Measurements from ENCODE around the gene FBXO47. TPM values are rescaled to one million over a fixed set of nuclear protein-coding genes. Genes with fewer than 3 reads are reported as not detected.
"Not testable (repeated sequence)": the region's sequence is repeated elsewhere in the genome, so short reads cannot be mapped to it uniquely, and the experiment has no call there.

The FBXO47 gene
- total RNA-seq, 2 experiments from 2014 or later, result not detected

GRCh38 chr17:38943607-38944006, 23.6 kb downstream of the FBXO47 start:
- ChIA-PET CTCF (interaction anchor here (0.8 to 2.5 kb wide), 5 partner anchors 11 to 43 kb away, joined by 3 to 10 read pairs (median 4); partner anchors contain the start of gene LASP1NB), POLR2A (interaction anchor here (2.2 kb wide), 1 partner anchor 18 kb away, joined by 8 read pairs; the partner anchor contains the start of gene LASP1NB)
- Mint-ChIP-seq H3K36me3 (ENCODE audit: low read depth) (no peaks in the 10 kb centered on the region), H3K27ac (no peak overlapping the region), H3K27me3 (ENCODE audit: low read depth) (peaks cover 5% of the 10 kb centered on the region), H3K4me3 (no peak overlapping the region), H3K9me3 (ENCODE audit: insufficient read depth) (no peaks in the 10 kb centered on the region), H3K4me1 (ENCODE audit: low read depth) (peaks cover 8% of the 10 kb centered on the region)
- DNase-seq, result no peak
- ATAC-seq, result no peak

GRCh38 chr17:38942696-38943334, 24.4 kb downstream of the FBXO47 start:
- DNase-seq (no peak), ATAC-seq (no peak)
- Mint-ChIP-seq H3K36me3 (ENCODE audit: low read depth) (no peaks in the 10 kb centered on the region), H3K9me3 (ENCODE audit: insufficient read depth) (no peaks in the 10 kb centered on the region), H3K4me3 (no peak overlapping the region), H3K4me1 (ENCODE audit: low read depth) (peaks cover 8% of the 10 kb centered on the region), H3K27ac (no peak overlapping the region), H3K27me3 (ENCODE audit: low read depth) (peaks cover 3% of the 10 kb centered on the region)
- POLR2A ChIA-PET, result interaction anchor here (2.2 kb wide), 1 partner anchor 17 kb away, joined by 8 read pairs; the partner anchor contains the start of gene LASP1NB
- CTCF ChIA-PET, result interaction anchor here (0.7 to 2.5 kb wide), 5 partner anchors 18 to 40 kb away, joined by 3 to 10 read pairs (median 3); partner anchors contain the start of gene LASP1NB

- H3K4me3 Mint-ChIP-seq, result no peak overlapping the region
- DNase-seq (no peak), ATAC-seq (no peak)
- peaks cover 9% of the 10 kb centered on the region for H3K27me3 Mint-ChIP-seq (ENCODE audit: low read depth)
- no peaks in the 10 kb centered on the region for H3K9me3 Mint-ChIP-seq (ENCODE audit: insufficient read depth)
- CTCF ChIA-PET, result interaction anchor here (1.4 kb wide), 1 partner anchor 86 kb away, joined by 3 read pairs; no protein-coding TSS in a partner anchor
- H3K4me1 Mint-ChIP-seq (ENCODE audit: low read depth), result peaks cover 10% of the 10 kb centered on the region
- POLR2A ChIA-PET, result no interaction called here
- no peak overlapping the region for H3K27ac Mint-ChIP-seq
- no peaks in the 10 kb centered on the region for H3K36me3 Mint-ChIP-seq (ENCODE audit: low read depth)
These were observed 26.8 kb downstream of the FBXO47 start for GRCh38 chr17:38940404-38940803.

GRCh38 chr17:38939987-38940386, 27.2 kb downstream of the FBXO47 start:
- ATAC-seq, result no peak
- POLR2A ChIA-PET, result no interaction called here

GRCh38 chr17:38933962-38934361, 33.2 kb downstream of the FBXO47 start:
- ATAC-seq; POLR2A ChIA-PET; H3K4me1 Mint-ChIP-seq (ENCODE audit: low read depth); H3K36me3 Mint-ChIP-seq (ENCODE audit: low read depth); H3K9me3 Mint-ChIP-seq (ENCODE audit: insufficient read depth); H3K4me3 Mint-ChIP-seq; CTCF ChIA-PET; H3K27ac Mint-ChIP-seq: not testable (repeated sequence)
- DNase-seq, result peak; percentile 17
- H3K27me3 Mint-ChIP-seq (ENCODE audit: low read depth), result peaks cover 11% of the 10 kb centered on the region

More at GRCh38 chr17:38939987-38940386, 27.2 kb downstream of the FBXO47 start:
- CTCF ChIA-PET, result no interaction called here
- no peak for DNase-seq
- Mint-ChIP-seq H3K4me1 (ENCODE audit: low read depth) (peaks cover 10% of the 10 kb centered on the region), H3K27me3 (ENCODE audit: low read depth) (peaks cover 12% of the 10 kb centered on the region), H3K27ac (no peak overlapping the region), H3K9me3 (ENCODE audit: insufficient read depth) (no peaks in the 10 kb centered on the region), H3K4me3 (no peak overlapping the region), H3K36me3 (ENCODE audit: low read depth) (no peaks in the 10 kb centered on the region)

GRCh38 chr17:38930782-38931181, 36.4 kb downstream of the FBXO47 start:
- H3K4me3 Mint-ChIP-seq; H3K27me3 Mint-ChIP-seq (ENCODE audit: low read depth); CTCF ChIA-PET; H3K36me3 Mint-ChIP-seq (ENCODE audit: low read depth); H3K9me3 Mint-ChIP-seq (ENCODE audit: insufficient read depth); DNase-seq; ATAC-seq; H3K27ac Mint-ChIP-seq; POLR2A ChIA-PET: not testable (repeated sequence)
- H3K4me1 Mint-ChIP-seq (ENCODE audit: low read depth), result peaks cover 17% of the 10 kb centered on the region

- Mint-ChIP-seq H3K27me3 (ENCODE audit: low read depth) (no peaks in the 10 kb centered on the region), H3K9me3 (ENCODE audit: insufficient read depth) (no peaks in the 10 kb centered on the region), H3K27ac (peak overlapping the region; percentile 31), H3K36me3 (ENCODE audit: low read depth) (peaks cover 2% of the 10 kb centered on the region), H3K4me3 (peak overlapping the region; percentile 73), H3K4me1 (ENCODE audit: low read depth) (peaks cover 38% of the 10 kb centered on the region)
- DNase-seq, result peak; percentile 20
- peak; percentile 57 for ATAC-seq
- POLR2A ChIA-PET, result interaction anchor here (0.9 to 5.0 kb wide), 4 partner anchors 26 to 73 kb away, joined by 4 to 33 read pairs (median 7); partner anchors contain the start of gene RPL23
- CTCF ChIA-PET, result interaction anchor here (1.1 to 3.4 kb wide), 12 partner anchors 17 to 577 kb away, joined by 3 to 20 read pairs (median 8); no protein-coding TSS in a partner anchor
These were observed 40.7 kb downstream of the FBXO47 start for GRCh38 chr17:38926293-38927070.

GRCh38 chr17:38925263-38925995, 41.8 kb downstream of the FBXO47 start, which contains the start of gene LASP1NB:
Gene LASP1NB (plus strand): TSS chr17:38925614.
- ATAC-seq, result peak; percentile 79
- peak within 1 kb of the TSS; percentile 71 for H3K27ac Mint-ChIP-seq
- ChIA-PET POLR2A (interaction anchor here (0.6 to 5.0 kb wide), 13 partner anchors 17 to 275 kb away, joined by 3 to 33 read pairs (median 4); partner anchors contain the start of genes LASP1, RPL19 and RPL23), CTCF (interaction anchor here (0.7 to 3.4 kb wide), 25 partner anchors 8 to 576 kb away, joined by 3 to 20 read pairs (median 5); partner anchors contain the start of gene FBXO47)
- no peaks in the 10 kb centered on the region for H3K27me3 Mint-ChIP-seq (ENCODE audit: low read depth)
- peak; percentile 88 for DNase-seq
- peaks cover 8% of the 10 kb centered on the region for H3K36me3 Mint-ChIP-seq (ENCODE audit: low read depth)
- H3K4me3 Mint-ChIP-seq, result peak within 1 kb of the TSS; percentile 73
- no peaks in the 10 kb centered on the region for H3K9me3 Mint-ChIP-seq (ENCODE audit: insufficient read depth)
- H3K4me1 Mint-ChIP-seq (ENCODE audit: low read depth), result peaks cover 44% of the 10 kb centered on the region

GRCh38 chr17:38922538-38923297, 44.5 kb downstream of the FBXO47 start:
- H3K4me3 Mint-ChIP-seq, result no peak overlapping the region
- POLR2A ChIA-PET, result interaction anchor here (0.8 to 5.0 kb wide), 5 partner anchors 23 to 69 kb away, joined by 3 to 33 read pairs (median 3); partner anchors contain the start of gene RPL23
- peak overlapping the region; percentile 62 for H3K27ac Mint-ChIP-seq
- peaks cover 50% of the 10 kb centered on the region for H3K4me1 Mint-ChIP-seq (ENCODE audit: low read depth)
- H3K9me3 Mint-ChIP-seq (ENCODE audit: insufficient read depth), result no peaks in the 10 kb centered on the region
- ATAC-seq (no peak), DNase-seq (peak; percentile 26)
- no peaks in the 10 kb centered on the region for H3K27me3 Mint-ChIP-seq (ENCODE audit: low read depth)
- CTCF ChIA-PET, result interaction anchor here (0.8 to 3.0 kb wide), 13 partner anchors 10 to 242 kb away, joined by 3 to 14 read pairs (median 3); partner anchors contain the start of gene LASP1
- peaks cover 29% of the 10 kb centered on the region for H3K36me3 Mint-ChIP-seq (ENCODE audit: low read depth)

GRCh38 chr17:38921756-38922411, 45.3 kb downstream of the FBXO47 start:
- POLR2A ChIA-PET, result interaction anchor here (0.9 to 5.0 kb wide), 3 partner anchors 22 to 68 kb away, joined by 3 to 33 read pairs (median 3); partner anchors contain the start of gene RPL23
- H3K9me3 Mint-ChIP-seq (ENCODE audit: insufficient read depth), result no peaks in the 10 kb centered on the region

More at GRCh38 chr17:38921756-38922411, 45.3 kb downstream of the FBXO47 start:
- Mint-ChIP-seq H3K4me3 (no peak overlapping the region), H3K4me1 (ENCODE audit: low read depth) (peaks cover 52% of the 10 kb centered on the region), H3K27ac (peak overlapping the region; percentile 25), H3K36me3 (ENCODE audit: low read depth) (peaks cover 37% of the 10 kb centered on the region), H3K27me3 (ENCODE audit: low read depth) (no peaks in the 10 kb centered on the region)
- ATAC-seq (no peak), DNase-seq (peak; percentile 21)
- CTCF ChIA-PET, result interaction anchor here (1.1 to 1.8 kb wide), 5 partner anchors 15 to 61 kb away, joined by 3 to 5 read pairs (median 4); no protein-coding TSS in a partner anchor

Data from activated CD8-positive, alpha-beta T cell treated with anti-CD3 and anti-CD28 coated beads, Interleukin-2, amount 10 ng/mL, durations not matched to agents 7 days and 5 days (primary cell).